ENCODE measurements around the gene CTDP1.

DNA sequence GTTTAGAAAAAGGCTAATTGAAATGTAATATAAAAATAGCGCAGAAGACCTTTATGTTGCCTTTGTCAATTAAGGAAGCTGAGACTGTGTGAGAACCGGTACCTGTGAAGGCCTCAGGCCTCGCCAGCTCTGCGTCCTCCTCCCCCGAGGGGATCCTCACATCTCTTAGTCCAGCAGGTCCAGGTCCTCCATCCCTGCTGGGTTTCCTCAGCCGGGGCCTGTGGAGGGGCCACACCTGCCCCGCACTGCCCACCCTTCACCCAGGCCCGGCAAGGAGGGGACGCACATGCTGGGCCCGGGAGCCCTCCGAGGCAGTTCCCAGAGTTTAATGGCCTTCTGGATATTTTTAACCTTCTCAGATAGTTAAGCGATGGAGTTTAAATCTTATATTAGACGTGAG lies 121.6 kb downstream of the CTDP1 start:
- TF ChIP-seq POLR2A (IDR thresholded peaks at IDR 0.05) (no peak), CTCF (IDR thresholded peaks at IDR 0.05) (no peak)

Measured in adrenal gland (tissue), 5 donors.